H1 (cell line): ENCODE results near the gene CALML4. TPM values are rescaled to one million over a fixed set of nuclear protein-coding genes. Genes with fewer than 3 reads are reported as not detected.

Experiments
- CTCF ChIA-PET: fragments of 300-600 bp; sonication (Branson Sonifier 250); formaldehyde crosslinking; loops from one replicate; lab custom pipeline; 2021; ENCODE audit not compliant: partially characterized antibody; lab: Charles Lee
- POLR2A ChIA-PET: fragments of 300-600 bp; sonication (Branson Sonifier 250); formaldehyde crosslinking; loops from one replicate; lab custom pipeline; 2021; ENCODE audit warnings: inconsistent platforms; ENCODE audit not compliant: partially characterized antibody; lab: Charles Lee
- DNase-seq, 2 experiments: peaks; one replicate each; pipeline versions ENCODE4 v3.0.0 to v3.0.0-alpha.2; 2010 to 2022; ENCODE audit warnings: low spot score in 2 of 2, low read depth in 1 of 2, mixed read lengths in 1 of 2
- FAIRE-seq: peaks from 2 replicates; lab custom pipeline; 2011; peaks lifted over from hg19 to GRCh38; lab: Jason Lieb, UNC
- H2AFZ ChIP-seq: 2 replicates; pipeline ENCODE4 v1.8.1; 2012; ENCODE audit warnings: low read length, inconsistent platforms
- H2AK5ac ChIP-seq: 2 replicates; pipeline ENCODE4 v1.6.1; 2013; ENCODE audit warnings: low read depth, low read length
- H2BK120ac ChIP-seq: replicated peaks from 2 replicates; pipeline ENCODE3; 2013; ENCODE audit warnings: low read depth, low read length, inconsistent platforms
- H2BK12ac ChIP-seq: 2 replicates; pipeline ENCODE4 v1.6.1; 2013; ENCODE audit warnings: low read depth, low read length
- H2BK15ac ChIP-seq: 2 replicates; pipeline ENCODE4 v1.6.1; 2013; ENCODE audit warnings: low read length
- H2BK20ac ChIP-seq: 2 replicates; pipeline ENCODE4 v1.6.1; 2013; ENCODE audit warnings: low read length
- H2BK5ac ChIP-seq: 2 replicates; pipeline ENCODE4 v1.6.1; 2013; ENCODE audit warnings: low read depth, low read length
- H3K14ac ChIP-seq: 2 replicates; pipeline ENCODE4 v1.6.1; 2013; ENCODE audit warnings: inconsistent platforms; ENCODE audit not compliant: insufficient read length
- H3K18ac ChIP-seq: 2 replicates; pipeline ENCODE4 v1.6.1; 2013; ENCODE audit warnings: low read length; ENCODE audit errors: extremely low read depth
- H3K23ac ChIP-seq: 2 replicates; pipeline ENCODE4 v1.6.1; 2013; ENCODE audit warnings: inconsistent platforms; ENCODE audit not compliant: insufficient read length
- H3K23me2 ChIP-seq: 2 replicates; pipeline ENCODE4 v1.6.1; 2013; ENCODE audit warnings: low read depth, low read length
- H3K27ac ChIP-seq: 2 replicates; pipeline ENCODE4 v1.6.1; 2011; ENCODE audit warnings: low read depth, low read length, inconsistent platforms
- H3K27me3 ChIP-seq, 4 experiments: replicated peaks in 1 of 4; 1 replicate in 1 of 4; 2 replicates in 3 of 4; pipeline versions ENCODE4 v1.6.1 to v1.8.1; 2011 to 2013; ENCODE audit warnings: low read length in 3 of 4, mild to moderate bottlenecking in 3 of 4, inconsistent platforms in 2 of 4, mixed read lengths in 2 of 4, moderate library complexity in 1 of 4; ENCODE audit not compliant: control insufficient read depth in 3 of 4, insufficient read depth in 3 of 4; ENCODE audit errors: extremely low read depth in 1 of 4
- H3K36me3 ChIP-seq, 4 experiments: 2 replicates each; pipeline versions ENCODE4 v1.6.1 to v1.8.1; 2011 to 2013; ENCODE audit warnings: mild to moderate bottlenecking in 4 of 4, low read length in 3 of 4, moderate library complexity in 2 of 4, control low read depth in 1 of 4, inconsistent platforms in 1 of 4; ENCODE audit not compliant: insufficient read depth in 4 of 4, control insufficient read depth in 2 of 4
- H3K4ac ChIP-seq: replicated peaks from 2 replicates; pipeline ENCODE3; 2013; ENCODE audit warnings: low read length, low read depth, mixed read lengths, inconsistent platforms; ENCODE audit not compliant: insufficient read length
- H3K4me1 ChIP-seq, 4 experiments: replicated peaks in 1 of 4; 1 replicate in 1 of 4; 2 replicates in 3 of 4; pipeline versions ENCODE4 v1.6.1 to v1.8.1; 2011 to 2013; ENCODE audit warnings: low read length in 3 of 4, inconsistent platforms in 2 of 4, mixed read lengths in 1 of 4; ENCODE audit not compliant: insufficient read depth in 4 of 4, control insufficient read depth in 3 of 4
- H3K4me2 ChIP-seq, 2 experiments: 2 replicates each; pipeline versions ENCODE4 v1.6.1 to v1.8.1; 2011 to 2013; ENCODE audit warnings: low read depth in 2 of 2, low read length in 2 of 2, control low read depth in 1 of 2, inconsistent platforms in 1 of 2, mild to moderate bottlenecking in 1 of 2; ENCODE audit not compliant: insufficient read depth in 1 of 2
- H3K4me3 ChIP-seq, 4 experiments: fragments of 200-600, 300-600 bp in 1 of 4; sonication (generic), shearing (Covaris generic), sonication (Bioruptor Twin) in 1 of 4; 2 replicates each; pipeline versions ENCODE4 v1.5.1 to v1.8.1; 2011 to 2016; ENCODE audit warnings: low read length in 4 of 4, low read depth in 3 of 4, control low read depth in 2 of 4, inconsistent platforms in 2 of 4, mild to moderate bottlenecking in 2 of 4, mixed read lengths in 1 of 4, moderate library complexity in 1 of 4; ENCODE audit not compliant: insufficient read depth in 2 of 4; ENCODE audit errors: extremely low read depth in 1 of 4
- H3K56ac ChIP-seq: replicated peaks from 2 replicates; pipeline ENCODE3; 2013; ENCODE audit warnings: low read depth, mild to moderate bottlenecking, mixed read lengths, low read length, inconsistent platforms; ENCODE audit not compliant: insufficient read length
- H3K79me1 ChIP-seq: 2 replicates; pipeline ENCODE4 v1.6.1; 2013; ENCODE audit warnings: low read depth, low read length, control low read depth
- H3K79me2 ChIP-seq, 2 experiments: 2 replicates each; pipeline versions ENCODE4 v1.6.1 to v1.8.1; 2012 to 2013; ENCODE audit warnings: low read length in 2 of 2, mild to moderate bottlenecking in 2 of 2, inconsistent platforms in 1 of 2; ENCODE audit not compliant: insufficient read depth in 2 of 2, control insufficient read depth in 1 of 2
- H3K9ac ChIP-seq, 4 experiments: replicated peaks in 1 of 4; 1 replicate in 1 of 4; 2 replicates in 3 of 4; pipeline versions ENCODE4 v1.6.1 to v1.8.1; 2011 to 2013; ENCODE audit warnings: low read depth in 3 of 4, low read length in 3 of 4, control low read depth in 2 of 4, mild to moderate bottlenecking in 2 of 4, moderate library complexity in 2 of 4, inconsistent platforms in 1 of 4; ENCODE audit errors: extremely low read depth in 1 of 4
- H3K9me3 ChIP-seq, 2 experiments: 2 replicates each; pipeline versions ENCODE4 v1.6.1 to v1.8.1; 2012 to 2013; ENCODE audit warnings: mild to moderate bottlenecking in 2 of 2, moderate library complexity in 2 of 2, control low read depth in 1 of 2, inconsistent platforms in 1 of 2, low read depth in 1 of 2, low read length in 1 of 2, mixed read lengths in 1 of 2; ENCODE audit not compliant: insufficient read depth in 2 of 2
- H4K20me1 ChIP-seq, 2 experiments: replicated peaks in 1 of 2; 2 replicates each; pipeline versions ENCODE3 to v1.8.1; 2011 to 2013; ENCODE audit warnings: inconsistent platforms in 2 of 2, low read length in 2 of 2, mild to moderate bottlenecking in 1 of 2; ENCODE audit not compliant: insufficient read depth in 2 of 2, control insufficient read depth in 1 of 2
- H4K5ac ChIP-seq: 2 replicates; pipeline ENCODE4 v1.6.1; 2013; ENCODE audit warnings: low read length, low read depth, mixed read lengths, inconsistent platforms; ENCODE audit not compliant: insufficient read length
- H4K8ac ChIP-seq: 2 replicates; pipeline ENCODE4 v1.8.0; 2013; ENCODE audit warnings: mild to moderate bottlenecking, moderate library complexity, low read length, inconsistent platforms; ENCODE audit not compliant: insufficient read depth; ENCODE audit errors: extremely low read depth
- H4K91ac ChIP-seq: replicated peaks from 2 replicates; pipeline ENCODE3; 2013; ENCODE audit warnings: low read length, mixed read lengths, inconsistent platforms; ENCODE audit not compliant: insufficient read length
- YY1 ChIP-seq: IDR thresholded peaks from 2 replicates; pipeline ENCODE4 v1.6.1; 2011; ENCODE audit warnings: low read depth, mild to moderate bottlenecking, low read length
- WGBS, 2 experiments: shearing (Covaris generic) in 1 of 2; methylation state at CpG; one replicate each; pipeline versions ENCODE4 v1.1.6 to v1.1.7; 2013 to 2015; ENCODE audit warnings: low lambda C conversion rate in 2 of 2, mixed read lengths in 2 of 2, inconsistent platforms in 1 of 2, low coverage in 1 of 2, missing lambda C conversion rate in 1 of 2; ENCODE audit not compliant: insufficient replicate concordance in 2 of 2, insufficient coverage in 1 of 2, insufficient read length in 1 of 2; ENCODE audit errors: extremely low coverage in 1 of 2, missing lambda C conversion rate in 1 of 2; 5-methylcytosine and 5-hydroxymethylcytosine counted together
- polyA plus RNA-seq, 7 experiments: library from polyadenylated mRNA; depleted of rRNA in 3 of 7; stranded (reverse) in 5 of 7; unstranded in 2 of 7; fragments of >200 nt in 5 of 7; fragments of 200-250 nt in 2 of 7; gene quantifications; 1 replicate in 5 of 7; 2 replicates in 1 of 7; 4 replicates in 1 of 7; pipeline versions ENCODE4 v1.2.1 to v1.2.3, GENCODE V29; 2011 to 2013; ENCODE audit warnings: missing spikeins in 2 of 7, mixed read lengths in 2 of 7
- total RNA-seq: library from RNA; stranded (reverse); fragmentation: NEBNext Ultra II Directional; extraction: Animal tissue kit (Norgen Biotek cat#: 25700); gene quantifications from 2 replicates; pipeline ENCODE4 v1.2.1, GENCODE V29; 2021

The CALML4 gene
- total and polyA plus RNA-seq, 2 of the 8 experiments (the other 6 are each of a cell fraction or from before 2014, with no cell fraction given), result 3.8 to 12.5 TPM

DNA sequence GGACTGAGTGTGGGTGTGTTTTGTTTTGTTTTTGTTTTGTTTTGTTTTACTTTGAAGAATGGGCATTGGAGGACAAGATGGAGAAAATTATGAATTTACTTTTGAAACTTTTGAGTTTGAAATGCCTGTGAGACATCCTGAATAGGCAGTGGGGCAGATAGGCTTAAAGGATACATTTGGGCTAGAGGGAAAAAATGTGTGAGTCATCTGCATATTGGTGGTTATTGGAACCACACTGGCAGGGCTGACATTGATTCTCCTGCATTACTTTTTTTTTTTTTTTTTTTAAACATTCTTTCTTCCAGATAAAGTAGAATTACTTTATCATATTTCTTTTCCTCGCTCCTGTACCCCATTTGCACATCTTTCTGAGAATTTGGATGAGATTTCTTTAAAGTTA, 56.1 kb downstream of the CALML4 start:
- Histone ChIP-seq H3K14ac (no peak overlapping the region), H3K79me2 (no peaks in the 10 kb centered on the region), H3K56ac (no peak overlapping the region), H3K4me1 (no peaks in the 10 kb centered on the region), H4K5ac (no peak overlapping the region), H2BK120ac (no peak overlapping the region), H3K23ac (no peak overlapping the region), H4K20me1 (no peaks in the 10 kb centered on the region), H2BK20ac (no peak overlapping the region), H3K27ac (no peak overlapping the region), H3K79me1 (no peaks in the 10 kb centered on the region), H3K9me3 (no peaks in the 10 kb centered on the region), H4K8ac (no peak overlapping the region), H3K36me3 (peaks cover 0 to 11% (median 2%) of the 10 kb centered on the region in 4 experiments; a peak in 3 of 8 replicates), H3K18ac (no peak overlapping the region), H3K4me2 (no peak overlapping the region), H3K27me3 (no peaks in the 10 kb centered on the region), H2BK5ac (no peak overlapping the region), H3K4ac (no peak overlapping the region), H2AK5ac (no peak overlapping the region), H2BK12ac (no peak overlapping the region), H3K9ac (no peak overlapping the region), H3K23me2 (no peaks in the 10 kb centered on the region), H3K4me3 (no peak overlapping the region), H4K91ac (no peak overlapping the region), H2AFZ (no peak overlapping the region), H2BK15ac (no peak overlapping the region)
- 93% methylated on average over 1 of the region's 1 CpG; no CpG with 5 or more reads in 1 of the 2 experiments for WGBS, 2 experiments
- CTCF ChIA-PET, result interaction anchor here (0.6 kb wide), 1 partner anchor 98 kb away, joined by 3 read pairs; no protein-coding TSS in a partner anchor
- FAIRE-seq, result no peak
- no peak for TF ChIP-seq YY1
- POLR2A ChIA-PET, result no interaction called here
- no peak for DNase-seq
